BLaER1 treated with 17β-estradiol and CSF1 and Interleukin-3, amounts not matched to agents 10 nM and 100 nM (cell line): ENCODE data around the gene CEP63.

ENCODE experiments used
- H3K27ac ChIP-seq, 11 experiments: shearing (Covaris generic); formaldehyde crosslinking; 2 replicates each; pipeline ENCODE4 v1.8.1; 2022
- H3K27me3 ChIP-seq, 11 experiments: shearing (Covaris generic); formaldehyde crosslinking; 2 replicates each; pipeline ENCODE4 v1.8.1; 2022
- H3K36me3 ChIP-seq, 11 experiments: shearing (Covaris generic); formaldehyde crosslinking; 2 replicates each; pipeline ENCODE4 v1.8.1; 2022
- H3K4me1 ChIP-seq, 10 experiments: shearing (Covaris generic); formaldehyde crosslinking; 2 replicates each; pipeline ENCODE4 v1.8.1; 2022
- H3K4me2 ChIP-seq, 11 experiments: shearing (Covaris generic); formaldehyde crosslinking; 2 replicates each; pipeline ENCODE4 v1.8.1; 2022
- H3K4me3 ChIP-seq, 10 experiments: shearing (Covaris generic); formaldehyde crosslinking; 2 replicates each; pipeline ENCODE4 v1.8.1; 2022
- H3K9ac ChIP-seq, 11 experiments: shearing (Covaris generic); formaldehyde crosslinking; 2 replicates each; pipeline ENCODE4 v1.8.1; 2022
- H3K9me3 ChIP-seq, 11 experiments: shearing (Covaris generic); formaldehyde crosslinking; replicated peaks in 1 of 11; 2 replicates each; pipeline ENCODE4 v1.8.1; 2022
- H4K20me1 ChIP-seq, 11 experiments: shearing (Covaris generic); formaldehyde crosslinking; 2 replicates each; pipeline ENCODE4 v1.8.1; 2022
- Cebpa-rat ChIP-seq, 11 experiments: shearing (Covaris generic); IDR thresholded peaks; 2 replicates each; pipeline ENCODE4 v1.8.1; 2022

Gene CEP63

DNA sequence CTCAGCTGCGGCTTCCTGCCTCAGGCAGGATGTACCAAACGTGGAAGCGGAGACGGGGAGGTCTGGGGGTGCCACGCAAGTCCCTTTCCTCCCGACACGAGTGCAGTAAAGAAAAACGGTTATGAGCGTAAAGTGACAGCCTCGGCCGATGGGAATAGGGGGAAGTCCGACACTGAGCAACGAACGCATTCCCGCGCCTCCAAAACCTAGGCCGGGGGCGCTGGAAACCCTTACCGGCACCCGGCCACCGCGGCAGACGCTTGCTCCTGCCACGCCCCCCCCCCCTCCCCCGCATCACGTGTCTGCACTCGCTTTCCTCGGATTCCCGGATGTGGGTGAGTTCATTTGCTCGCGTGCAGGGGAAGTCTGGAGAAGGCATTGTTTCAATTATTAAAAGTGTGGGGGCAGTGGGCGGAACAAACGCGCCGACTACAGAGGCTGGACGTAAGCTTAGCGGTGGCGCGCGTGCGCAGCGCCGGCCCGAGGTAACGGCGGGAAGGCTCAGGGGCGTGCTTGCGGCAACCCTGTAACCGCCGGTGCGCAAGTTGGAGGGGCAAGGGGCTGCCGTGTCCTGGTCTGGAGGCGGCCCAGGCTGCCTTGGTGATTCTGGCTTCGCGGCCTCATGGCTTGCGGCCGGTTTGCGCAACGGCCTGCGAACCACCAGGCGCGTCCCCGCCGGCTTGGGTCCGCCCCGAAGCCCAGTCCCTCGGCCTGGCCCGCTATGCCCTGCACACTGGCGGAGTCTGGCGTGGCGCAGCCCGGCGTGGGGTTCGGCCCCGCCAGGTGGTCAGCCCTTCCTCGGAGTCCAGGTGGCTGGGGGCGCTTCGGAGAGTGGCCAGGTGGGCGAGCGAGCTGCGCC is at the start of gene CEP63, which contains the start of gene ANAPC13:
CEP63 (plus strand) TSS at position 340 of the 859 bp plus-strand sequence. CDS start 9,264 bp downstream, outside the sequence.
ANAPC13 (minus strand) TSS at position 268 of the 859 bp plus-strand sequence. CDS start 3,081 bp downstream, outside the sequence.
- H3K9me3 ChIP-seq, result 0 out of 22 replicates have a peak, but pooled peaks cover 0 to 3% (median 0%) of the 10 kb centered on the region in 11 experiments
- H3K4me3 ChIP-seq, result peak within 1 kb of the TSS; percentile 74 to 89 (median 82)
- no peaks in the 10 kb centered on the region for H3K27me3 ChIP-seq
- TF ChIP-seq Cebpa-rat (IDR thresholded peaks at IDR 0.05), result peak; percentile 23 to 86 (median 55); a peak in 14 of 22 replicates
- H3K9ac ChIP-seq, result peak within 1 kb of the TSS; percentile 89 to 98 (median 96)
- peak within 1 kb of the TSS; percentile 90 to 98 (median 95) for H3K4me2 ChIP-seq
- H4K20me1 ChIP-seq, result peaks cover 0 to 25% (median 0%) of the 10 kb centered on the region in 11 experiments; a peak in 3 of 22 replicates
- peak within 1 kb of the TSS; percentile 91 to 100 (median 96) for H3K27ac ChIP-seq
- H3K36me3 ChIP-seq, result peaks cover 16 to 25% (median 21%) of the 10 kb centered on the region in 11 experiments
- H3K4me1 ChIP-seq, result peaks cover 37 to 54% (median 47%) of the 10 kb centered on the region in 10 experiments

DNA sequence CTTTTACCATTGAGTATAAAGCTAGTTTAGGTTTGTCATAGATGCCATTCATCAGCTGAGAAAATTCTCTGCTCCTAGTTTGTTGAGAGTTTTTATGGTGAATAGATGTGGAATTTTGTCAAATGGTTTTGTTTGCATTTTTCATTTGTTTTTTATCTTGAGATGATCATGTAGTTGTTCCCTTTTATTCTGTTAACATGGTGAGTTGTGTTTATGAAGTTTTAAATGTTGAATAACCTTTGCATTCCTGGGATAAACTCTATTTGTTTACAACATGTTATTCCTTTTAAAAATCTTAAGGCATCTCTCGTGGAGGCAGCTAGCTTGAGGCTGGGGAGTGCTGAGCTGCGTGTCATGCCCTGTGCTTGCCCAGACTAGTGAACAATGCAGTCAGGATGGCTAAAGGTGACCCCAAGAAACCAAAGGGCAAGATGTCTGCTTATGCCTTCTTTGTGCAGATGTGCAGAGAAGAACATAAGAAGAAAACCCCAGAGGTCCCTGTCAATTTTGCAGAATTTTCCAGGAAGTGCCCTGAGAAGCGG is 48.6 kb upstream of the CEP63 start:
- Histone ChIP-seq H3K4me3 (no peak overlapping the region), H3K4me1 (no peaks in the 10 kb centered on the region), H3K4me2 (no peak overlapping the region), H4K20me1 (no peaks in the 10 kb centered on the region), H3K27ac (no peak overlapping the region), H3K9me3 (no peaks in the 10 kb centered on the region), H3K9ac (no peak overlapping the region), H3K36me3 (no peaks in the 10 kb centered on the region), H3K27me3 (no peaks in the 10 kb centered on the region)
- TF ChIP-seq Cebpa-rat (IDR thresholded peaks at IDR 0.05), result no peak

DNA sequence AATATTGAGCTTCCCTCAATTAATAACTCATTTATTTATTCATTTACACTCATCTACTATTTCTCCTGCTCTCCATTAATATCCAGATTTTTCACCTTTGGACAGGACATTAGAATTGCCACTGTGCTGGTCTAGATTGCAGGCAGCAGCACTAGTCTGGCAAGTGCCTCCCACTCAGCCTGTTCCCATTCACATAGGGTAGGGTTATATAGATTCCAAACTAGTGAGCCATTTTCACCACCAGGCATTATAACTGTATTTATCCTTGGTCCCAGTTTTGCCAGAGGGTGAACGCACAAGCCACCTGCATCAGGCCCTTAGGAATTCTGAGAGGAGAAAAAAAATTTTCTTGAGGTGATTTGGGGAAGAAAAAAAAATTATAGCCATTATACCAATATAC is 44.5 kb upstream of the CEP63 start:
- Histone ChIP-seq H3K4me1 (peaks cover 2 to 11% (median 7%) of the 10 kb centered on the region in 10 experiments), H3K27me3 (no peaks in the 10 kb centered on the region), H3K9ac (no peak overlapping the region), H3K27ac (no peak overlapping the region), H3K4me3 (no peak overlapping the region), H4K20me1 (no peaks in the 10 kb centered on the region), H3K9me3 (peaks cover 13 to 19% (median 16%) of the 10 kb centered on the region in 11 experiments), H3K4me2 (no peak overlapping the region), H3K36me3 (no peaks in the 10 kb centered on the region)
- TF ChIP-seq Cebpa-rat (IDR thresholded peaks at IDR 0.05), result no peak

DNA sequence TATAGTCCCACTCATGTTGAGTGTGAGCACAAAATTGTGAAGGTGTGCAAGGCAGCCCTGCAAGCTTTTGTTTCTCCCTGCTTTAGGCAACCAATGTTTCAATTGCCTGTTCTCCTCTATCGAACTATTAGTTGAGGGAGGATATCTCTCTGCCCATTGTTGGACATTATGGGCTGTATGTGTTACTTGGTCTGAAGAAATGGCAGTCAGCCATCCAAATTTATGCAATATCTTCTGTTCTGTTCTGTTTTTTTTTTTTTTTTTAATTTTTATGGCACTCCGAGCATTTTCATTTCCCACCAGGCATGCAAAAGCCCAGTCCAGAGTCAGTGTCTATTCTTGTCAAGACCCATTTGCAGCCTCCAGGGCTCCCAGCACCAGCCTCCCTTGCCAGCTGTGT is 44.0 kb upstream of the CEP63 start:
- no peak overlapping the region for H3K27ac ChIP-seq
- H4K20me1 ChIP-seq, result 0 out of 22 replicates have a peak, but pooled peaks cover 0 to 1% (median 0%) of the 10 kb centered on the region in 11 experiments
- peaks cover 7 to 16% (median 12%) of the 10 kb centered on the region in 10 experiments for H3K4me1 ChIP-seq
- H3K9me3 ChIP-seq, result peaks cover 13 to 19% (median 16%) of the 10 kb centered on the region in 11 experiments
- no peak overlapping the region for H3K9ac ChIP-seq
- TF ChIP-seq Cebpa-rat (IDR thresholded peaks at IDR 0.05), result no peak
- no peaks in the 10 kb centered on the region for H3K36me3 ChIP-seq
- no peak overlapping the region for H3K4me3 ChIP-seq
- no peak overlapping the region for H3K4me2 ChIP-seq
- H3K27me3 ChIP-seq, result no peaks in the 10 kb centered on the region

DNA sequence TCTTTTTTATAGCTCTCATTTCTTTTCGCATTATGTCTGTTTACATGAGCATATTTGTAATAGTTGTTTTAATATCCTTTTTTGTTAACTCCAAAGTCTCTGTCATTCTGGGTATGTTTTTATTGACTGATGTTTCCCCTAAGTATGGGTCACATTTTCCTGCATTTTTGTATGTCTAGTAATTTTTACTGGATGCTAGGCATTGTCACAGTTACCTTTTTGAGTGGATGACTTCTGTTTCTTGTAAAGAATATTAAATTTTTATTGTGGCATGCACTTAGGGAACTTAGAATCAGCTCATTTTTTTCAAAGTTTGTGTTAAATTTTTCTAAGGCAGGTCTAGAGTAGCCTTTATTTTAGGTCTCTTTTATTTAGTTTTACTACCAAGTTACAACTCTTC is 40.8 kb upstream of the CEP63 start:
- no peak overlapping the region for H3K4me2 ChIP-seq
- H4K20me1 ChIP-seq, result 0 out of 22 replicates have a peak, but pooled peaks cover 0 to 3% (median 0%) of the 10 kb centered on the region in 11 experiments
- H3K9ac ChIP-seq, result no peak overlapping the region
- peaks cover 19 to 39% (median 26%) of the 10 kb centered on the region in 10 experiments for H3K4me1 ChIP-seq
- no peak overlapping the region for H3K27ac ChIP-seq
- H3K4me3 ChIP-seq, result no peak overlapping the region
- H3K27me3 ChIP-seq, result no peaks in the 10 kb centered on the region
- TF ChIP-seq Cebpa-rat (IDR thresholded peaks at IDR 0.05), result no peak
- H3K36me3 ChIP-seq, result no peaks in the 10 kb centered on the region
- H3K9me3 ChIP-seq, result peaks cover 13 to 19% (median 16%) of the 10 kb centered on the region in 11 experiments

DNA sequence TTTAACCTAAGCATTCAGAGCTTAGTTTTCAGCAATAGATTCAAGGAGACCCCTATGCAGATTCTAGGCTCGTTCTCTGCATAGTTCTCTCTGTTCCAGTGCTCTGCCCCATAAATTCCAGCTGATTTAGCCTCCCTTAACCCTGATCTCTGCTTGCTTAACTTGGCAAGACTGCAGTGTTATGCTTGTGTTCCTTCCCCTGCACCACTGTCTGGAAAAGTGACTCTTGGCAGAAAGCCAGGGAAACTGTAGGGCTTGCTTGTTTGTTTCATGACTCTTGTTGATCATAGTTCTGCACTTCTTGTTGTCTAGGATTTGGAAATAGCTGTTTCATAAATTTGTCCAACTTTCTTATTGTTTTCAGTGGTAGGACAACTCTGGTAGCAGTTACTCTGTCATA is 40.2 kb upstream of the CEP63 start:
- Histone ChIP-seq H3K9ac (no peak overlapping the region), H3K4me3 (no peak overlapping the region), H3K4me2 (peak overlapping the region in 7 of 11 experiments; percentile 47 to 87 (median 74); a peak in 12 of 22 replicates)

DNA sequence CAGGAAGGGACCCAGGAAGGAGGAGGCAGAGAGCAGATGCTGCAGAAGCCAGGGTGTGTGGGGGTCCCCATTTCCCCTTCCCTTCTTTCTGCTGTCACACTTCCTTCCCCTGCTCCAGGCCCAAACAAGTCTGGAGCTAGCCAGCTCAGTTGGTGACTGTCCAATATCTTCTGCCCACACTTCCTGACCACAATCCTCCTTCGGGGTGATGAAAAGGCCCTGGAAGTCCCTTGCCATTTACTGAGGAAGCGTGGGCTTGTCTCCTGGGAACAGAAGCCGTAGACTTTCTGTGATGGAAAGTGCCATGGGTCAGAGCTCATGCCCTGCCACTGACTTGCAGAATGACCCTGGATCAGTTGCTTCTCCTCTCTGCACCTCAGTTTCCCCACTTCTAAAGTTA is 39.1 kb upstream of the CEP63 start:
- Histone ChIP-seq H3K9ac (0 out of 22 replicates have a peak overlapping the region, but pooled peaks of 1 of the 11 experiments have one; percentile 1), H4K20me1 (0 out of 22 replicates have a peak, but pooled peaks cover 0 to 3% (median 0%) of the 10 kb centered on the region in 11 experiments), H3K4me2 (peak overlapping the region; percentile 52 to 87 (median 76)), H3K27ac (peak overlapping the region in 1 of 11 experiments; percentile 5; a peak in 1 of 22 replicates), H3K4me1 (peaks cover 19 to 48% (median 28%) of the 10 kb centered on the region in 10 experiments), H3K27me3 (no peaks in the 10 kb centered on the region), H3K4me3 (no peak overlapping the region), H3K9me3 (peaks cover 13 to 19% (median 16%) of the 10 kb centered on the region in 11 experiments), H3K36me3 (no peaks in the 10 kb centered on the region)
- no peak for TF ChIP-seq Cebpa-rat (IDR thresholded peaks at IDR 0.05)

More for the DNA sequence above, 40.2 kb upstream of the CEP63 start:
- Histone ChIP-seq H3K9me3 (peaks cover 13 to 19% (median 16%) of the 10 kb centered on the region in 11 experiments), H3K4me1 (peaks cover 19 to 45% (median 28%) of the 10 kb centered on the region in 10 experiments), H3K36me3 (no peaks in the 10 kb centered on the region), H3K27ac (no peak overlapping the region), H4K20me1 (0 out of 22 replicates have a peak, but pooled peaks cover 0 to 3% (median 0%) of the 10 kb centered on the region in 11 experiments), H3K27me3 (no peaks in the 10 kb centered on the region)
- no peak for TF ChIP-seq Cebpa-rat (IDR thresholded peaks at IDR 0.05)

DNA sequence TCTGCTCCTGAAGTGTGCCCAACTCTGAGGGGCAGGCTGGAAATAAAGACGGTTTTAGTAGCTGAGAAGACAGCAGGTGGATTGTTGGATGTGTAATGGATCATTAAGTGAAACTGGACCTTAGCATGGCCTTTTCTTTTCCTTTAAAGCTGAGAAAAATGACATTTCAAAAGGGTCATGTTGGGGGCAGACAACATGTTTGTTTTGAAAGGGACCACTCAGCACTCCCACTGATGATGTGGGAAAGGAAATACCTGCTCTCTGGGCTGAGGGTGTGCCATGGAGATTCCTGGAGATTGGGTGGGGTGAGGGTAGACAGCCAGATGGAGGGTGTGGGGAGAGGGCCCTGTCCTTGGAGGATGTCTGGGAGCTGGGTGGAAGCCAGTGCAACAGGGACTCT is 38.5 kb upstream of the CEP63 start:
- TF ChIP-seq Cebpa-rat (IDR thresholded peaks at IDR 0.05), result no peak
- Histone ChIP-seq H3K27ac (no peak overlapping the region), H3K9ac (no peak overlapping the region), H3K4me3 (no peak overlapping the region), H3K36me3 (no peaks in the 10 kb centered on the region), H3K27me3 (no peaks in the 10 kb centered on the region), H3K9me3 (peaks cover 13 to 19% (median 16%) of the 10 kb centered on the region in 11 experiments), H3K4me1 (peaks cover 19 to 48% (median 28%) of the 10 kb centered on the region in 10 experiments), H3K4me2 (peak overlapping the region; percentile 52 to 87 (median 76)), H4K20me1 (0 out of 22 replicates have a peak, but pooled peaks cover 0 to 3% (median 0%) of the 10 kb centered on the region in 11 experiments)
